Measurements from ENCODE around the gene MSI2.

The MSI2 gene

DNA sequence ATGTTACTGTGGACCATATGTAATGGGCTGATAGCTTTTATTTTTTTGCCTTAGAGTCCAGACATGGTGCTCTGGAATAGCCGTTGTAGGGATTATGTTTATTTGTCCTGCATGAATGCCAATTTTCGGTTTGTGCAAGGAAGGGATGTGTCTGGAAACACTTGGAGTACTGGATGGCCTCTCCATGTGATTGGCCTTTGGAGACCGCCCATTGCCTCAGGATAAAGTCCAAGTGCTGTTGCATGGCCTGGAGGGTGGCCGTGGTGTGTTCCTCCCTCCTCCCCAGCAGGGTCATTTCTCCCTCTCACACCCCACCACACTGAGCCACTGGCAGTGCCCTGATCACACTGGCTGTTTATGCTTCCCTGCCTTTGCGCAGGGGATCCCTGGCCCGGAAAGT, 93.9 kb downstream of the MSI2 start:
- DNase-seq: no peak

DNA sequence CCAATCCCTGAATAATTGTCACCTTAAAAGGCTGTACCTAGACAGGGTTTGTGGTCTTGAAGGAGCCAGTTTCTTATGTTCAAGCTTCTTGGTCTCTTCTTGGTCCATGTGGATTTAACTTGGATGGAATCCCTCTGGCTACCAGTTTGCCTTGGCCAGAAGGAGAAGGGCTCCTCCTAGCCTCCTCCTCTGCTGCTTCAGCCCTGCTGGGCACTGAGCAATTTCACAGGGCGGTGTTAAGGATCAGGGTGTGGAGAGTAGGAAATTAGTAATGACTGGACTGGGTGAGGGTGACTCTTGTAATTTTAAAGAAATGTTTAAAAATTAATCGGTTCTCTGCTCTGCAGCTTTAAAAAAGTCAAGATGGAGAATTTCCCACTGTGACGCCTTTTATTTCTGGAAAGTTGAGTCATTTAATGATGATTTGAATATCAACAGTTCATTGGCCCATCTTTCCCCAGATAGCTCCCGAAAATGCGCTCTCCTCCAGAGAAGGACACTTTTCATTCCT, 96.4 kb downstream of the MSI2 start:
- no peak for DNase-seq

DNA sequence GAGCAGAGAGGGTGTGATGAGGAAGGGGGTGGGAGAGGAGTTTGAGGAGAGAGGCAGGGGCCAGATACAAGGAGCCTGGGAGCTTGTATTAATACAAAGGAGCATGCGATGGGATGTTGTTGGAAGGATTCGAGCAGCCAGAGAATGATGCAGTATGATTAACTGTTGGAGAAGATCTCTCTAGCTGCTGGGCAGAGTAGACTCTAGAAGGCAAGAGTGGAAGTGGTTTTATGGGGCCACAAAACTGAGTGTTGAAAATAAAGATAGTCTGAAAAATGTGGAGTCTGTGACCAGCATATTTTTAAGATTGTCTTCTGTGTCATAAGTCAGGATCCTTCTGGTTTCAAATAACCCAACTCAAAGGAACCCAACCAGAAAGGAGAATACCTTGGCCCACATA, 98.3 kb downstream of the MSI2 start:
- no peak for DNase-seq

DNA sequence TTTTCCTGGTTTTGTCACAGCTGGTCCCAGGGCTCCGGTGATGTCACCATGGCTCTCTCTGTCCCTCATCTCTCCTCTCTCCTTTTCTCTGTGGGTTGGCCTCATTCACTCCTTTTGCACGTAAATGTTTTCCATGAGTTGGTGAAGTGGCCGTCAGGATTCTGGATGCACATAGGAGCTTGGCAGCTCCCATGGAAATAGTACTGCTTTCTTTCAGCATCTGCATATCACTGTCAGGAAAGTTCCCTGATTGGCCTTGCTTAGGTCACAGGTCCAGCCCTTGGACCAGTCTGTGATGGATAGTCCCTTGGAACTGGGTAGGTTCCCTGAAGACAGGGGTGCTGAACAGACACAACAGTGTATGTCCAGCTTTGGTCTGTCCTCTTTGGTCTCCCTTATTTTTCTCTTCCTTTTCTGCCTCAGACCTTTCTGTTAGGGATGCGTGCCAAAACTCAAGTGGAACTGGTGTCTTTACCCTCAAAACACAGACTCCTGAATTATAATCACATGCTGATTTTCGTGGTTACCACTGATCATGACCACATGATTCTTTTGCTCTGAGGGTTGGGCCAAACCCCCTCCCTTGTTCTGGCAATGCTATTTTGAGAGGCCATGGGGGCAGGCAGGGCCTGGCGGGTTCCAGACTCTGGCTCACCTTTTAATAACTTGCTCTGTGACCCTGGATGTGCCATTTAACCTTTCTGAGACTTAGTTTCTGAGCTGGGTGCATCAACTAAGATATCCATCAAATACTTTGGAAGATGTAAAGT, 99.0 kb downstream of the MSI2 start:
- no peak for DNase-seq

DNA sequence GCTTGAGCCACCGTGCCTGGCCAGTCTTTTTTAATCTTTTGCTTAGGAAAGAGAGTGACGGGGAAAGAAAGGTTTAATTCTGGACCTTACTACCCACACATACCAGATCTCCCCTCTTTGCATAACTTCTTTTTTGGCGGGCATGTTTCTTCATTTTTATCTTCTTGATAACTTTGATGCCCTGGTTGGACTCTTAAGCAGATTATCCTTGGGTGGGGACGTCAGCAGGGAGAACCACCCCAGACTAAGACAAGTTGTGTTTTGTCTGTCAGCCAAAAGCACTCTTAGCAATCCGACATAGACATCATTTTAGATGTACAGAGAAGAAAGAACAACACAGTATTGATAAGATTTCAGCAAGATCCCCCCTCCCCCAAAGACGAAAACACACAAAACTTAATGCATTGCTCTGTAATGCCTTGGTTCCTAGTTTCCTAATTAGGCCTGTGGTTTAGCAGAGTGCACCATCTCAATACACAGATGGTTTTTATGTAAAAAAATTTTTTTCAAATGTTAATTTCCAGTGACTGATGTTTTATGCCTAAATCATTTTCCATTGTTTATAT, 99.9 kb downstream of the MSI2 start:
- no peak for DNase-seq

DNA sequence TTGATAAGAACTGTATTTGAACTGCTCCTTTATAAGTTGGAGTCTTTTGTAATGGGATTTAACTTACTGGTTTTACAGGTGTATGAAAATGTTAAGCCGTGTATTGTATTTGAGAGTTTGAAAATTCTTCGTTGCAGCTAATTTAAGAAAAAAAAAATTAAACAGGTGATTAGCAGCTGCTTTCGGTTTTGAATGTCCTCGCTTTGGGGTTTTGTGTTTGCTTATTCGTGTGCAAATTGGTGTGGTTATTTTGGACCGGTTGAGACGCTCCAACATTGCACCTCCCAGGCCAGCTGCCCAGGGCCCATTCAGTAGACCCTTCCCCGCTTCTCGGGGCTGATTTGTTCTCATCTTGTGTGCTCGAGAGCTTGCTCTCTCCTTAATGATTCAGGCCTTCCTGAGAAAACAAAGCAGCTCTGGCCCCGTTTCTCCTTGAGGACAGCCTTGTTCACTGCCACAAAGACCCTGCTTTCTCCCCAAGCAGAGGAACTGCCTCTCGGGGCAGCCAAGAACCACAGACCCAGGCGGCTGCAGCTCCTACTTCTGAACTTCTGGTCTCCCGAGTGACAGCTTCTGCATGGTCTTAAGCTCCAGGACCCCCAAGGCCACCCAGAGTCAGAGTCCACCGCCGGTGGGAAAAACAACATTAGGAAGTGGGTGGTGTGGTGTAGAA, 100.5 kb downstream of the MSI2 start:
- no peak for DNase-seq

DNA sequence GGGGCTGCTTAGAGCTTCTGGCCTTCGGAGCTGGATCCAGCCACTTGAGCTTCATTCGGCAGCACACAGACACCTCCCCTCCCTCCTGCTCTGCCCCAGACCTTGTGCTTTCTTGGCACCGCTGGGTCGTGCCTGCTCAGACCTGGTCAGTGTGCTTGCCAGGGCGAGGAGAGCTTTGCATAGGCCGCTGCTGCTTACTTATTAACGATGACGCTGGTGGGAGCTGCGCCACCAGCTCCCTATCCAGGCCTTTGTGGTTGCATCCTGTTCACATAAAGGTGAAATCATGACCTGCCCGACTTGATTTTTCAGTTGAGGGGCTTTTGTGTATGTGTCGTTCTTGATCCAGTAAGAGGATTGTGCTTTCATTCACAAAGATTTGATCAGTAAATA, 101.1 kb downstream of the MSI2 start:
- DNase-seq: no peak

DNA sequence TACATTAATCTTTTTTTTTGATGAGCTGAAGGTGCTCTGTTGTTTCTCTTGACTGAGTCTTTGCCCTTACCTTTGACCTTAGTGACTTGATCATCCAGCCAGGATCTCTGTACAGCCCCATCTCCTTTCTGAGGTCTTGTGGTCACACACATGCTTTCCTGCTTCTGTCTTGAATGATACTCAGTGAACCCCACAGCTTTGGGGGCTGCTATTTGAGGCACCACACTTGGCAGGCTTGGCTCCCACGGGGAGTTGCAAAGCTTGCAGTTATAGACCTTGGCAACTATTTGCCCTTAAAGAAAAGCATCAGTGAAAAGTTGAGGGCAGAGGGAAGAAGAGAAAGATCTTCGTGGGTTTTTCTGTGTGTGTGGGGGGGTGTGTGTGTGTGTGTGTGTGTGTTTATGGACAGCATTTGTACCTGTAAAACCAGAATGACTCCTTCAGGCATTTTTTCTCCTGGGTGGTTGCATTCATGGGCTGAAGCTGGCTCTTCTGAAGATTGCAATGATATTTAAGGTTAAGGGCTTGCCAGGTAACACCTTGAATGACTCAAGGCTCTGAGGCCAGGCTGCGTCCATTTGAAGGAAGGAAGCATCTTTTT, 101.6 kb downstream of the MSI2 start:
- DNase-seq: no peak

DNA sequence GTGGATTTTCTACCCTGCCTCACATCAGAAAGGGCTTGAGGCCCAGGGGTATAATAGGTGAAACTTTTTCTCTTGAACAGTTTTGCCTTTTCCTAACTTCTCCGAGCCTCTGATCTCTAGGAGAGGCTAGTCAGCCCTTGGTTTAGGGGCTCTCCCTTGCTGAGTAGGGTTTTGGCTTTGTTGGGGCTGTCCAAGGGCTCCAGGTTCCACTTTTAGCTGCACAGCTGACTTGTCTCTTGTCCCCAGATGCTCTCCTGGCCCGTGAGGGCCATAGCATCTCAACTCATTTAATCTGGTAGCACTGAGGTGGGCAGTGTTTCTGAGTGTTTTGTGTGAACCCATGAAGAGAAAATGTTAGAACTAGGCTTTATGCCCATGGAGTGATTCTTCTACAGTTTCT, 103.9 kb downstream of the MSI2 start:
- DNase-seq: no peak

DNA sequence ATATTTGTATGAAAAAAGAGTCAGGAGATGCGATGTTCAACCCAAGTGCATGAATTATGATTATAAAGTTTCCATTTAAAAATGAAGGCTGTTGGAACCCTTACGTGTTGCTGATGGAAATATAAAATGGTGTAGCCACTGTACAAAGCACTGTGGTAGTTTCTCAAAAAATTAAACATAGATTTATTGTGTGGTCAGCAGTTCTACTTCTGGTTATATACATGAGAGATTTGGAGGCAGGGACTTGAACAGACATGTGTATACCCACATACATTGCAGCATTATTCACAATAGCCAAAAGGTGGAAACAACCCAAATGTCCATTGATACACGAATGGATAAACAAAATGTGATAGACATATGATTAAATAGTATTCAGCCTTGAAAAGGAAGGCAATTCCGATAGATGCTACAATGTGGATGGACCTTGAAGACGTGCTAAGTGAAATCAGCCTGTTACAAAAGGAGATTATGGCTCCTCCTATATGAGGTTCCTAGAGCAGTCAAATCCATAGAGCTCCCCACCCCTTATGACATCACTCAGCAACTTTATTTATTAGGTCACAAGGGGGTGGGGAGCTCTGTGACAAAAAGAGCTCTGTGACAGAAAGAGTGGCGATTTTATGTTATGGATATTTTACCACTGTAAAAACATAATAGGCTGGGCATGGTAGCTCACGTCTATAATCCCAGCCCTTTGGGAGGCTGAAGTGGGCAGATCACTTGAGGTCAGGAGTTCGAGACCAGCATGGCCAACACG, 106.7 kb downstream of the MSI2 start:
- DNase-seq: no peak

DNA sequence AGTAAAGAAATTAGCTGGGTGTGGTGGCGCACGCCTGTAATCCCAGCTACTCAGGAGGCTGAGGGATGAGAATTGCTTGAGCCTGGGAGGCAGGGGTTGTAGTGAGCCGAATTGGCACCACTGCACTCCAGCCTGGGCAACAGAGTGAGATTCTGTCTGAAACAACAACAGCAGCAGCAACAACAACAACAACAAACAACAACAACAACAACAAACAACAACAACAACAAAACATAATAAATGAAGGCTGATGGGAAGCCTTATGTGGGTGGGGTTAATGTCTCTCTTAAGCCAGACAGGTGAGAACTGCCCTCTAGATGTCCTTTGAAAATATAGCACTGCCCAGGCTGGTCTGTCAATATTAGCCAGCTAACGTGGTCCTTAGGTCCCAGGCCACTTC, 107.3 kb downstream of the MSI2 start:
- no peak for DNase-seq

DNA sequence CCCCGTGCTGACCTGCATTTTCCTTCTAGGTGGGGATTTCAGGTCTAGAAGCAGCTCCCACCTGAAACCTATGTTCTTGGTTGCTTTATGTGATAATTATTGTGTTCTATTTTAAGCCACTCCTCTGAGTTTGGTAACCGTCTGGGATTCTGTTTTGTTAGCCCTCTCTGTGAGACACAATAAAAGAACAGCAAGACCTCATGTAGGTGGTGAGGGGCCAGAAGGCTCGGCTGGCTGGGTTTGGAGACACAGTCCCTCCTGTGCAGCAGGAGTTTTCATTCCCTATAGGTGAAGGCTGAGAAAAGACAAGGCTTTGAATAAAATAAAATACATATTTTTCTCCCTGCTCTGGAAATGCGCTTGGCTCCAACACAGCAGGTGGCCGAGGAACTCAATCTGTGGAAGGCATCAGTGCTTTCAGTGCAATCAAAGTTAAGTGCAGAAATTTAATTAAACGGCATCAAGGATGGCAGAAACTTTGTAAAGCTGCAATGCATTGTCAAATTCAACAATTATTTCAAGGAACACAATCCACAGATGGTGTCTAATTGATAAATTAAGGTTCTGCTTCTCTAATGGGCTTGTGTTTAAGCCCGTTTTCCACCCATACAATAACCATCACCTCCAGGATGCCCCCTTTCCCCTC, 107.8 kb downstream of the MSI2 start:
- no peak for DNase-seq

DNA sequence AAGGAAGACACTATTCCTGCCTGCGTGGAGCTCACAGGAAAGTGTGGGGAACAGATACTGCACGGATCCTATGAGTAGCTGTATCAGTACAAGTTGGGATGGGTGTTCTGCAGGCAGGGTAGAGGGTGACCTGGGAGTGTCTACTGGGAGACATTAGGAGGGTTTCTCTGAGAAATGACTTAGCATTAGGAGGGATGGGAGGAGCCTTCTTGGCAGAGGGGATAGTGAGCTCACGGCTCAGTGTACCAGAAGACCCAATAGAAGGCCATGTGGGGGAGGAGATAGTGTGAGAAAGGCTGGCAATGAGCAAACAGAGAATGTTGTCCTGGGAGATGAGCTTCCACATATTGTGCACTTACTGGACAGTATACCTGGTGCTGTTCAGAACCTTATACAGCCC, 109.1 kb downstream of the MSI2 start:
- no peak for DNase-seq

DNA sequence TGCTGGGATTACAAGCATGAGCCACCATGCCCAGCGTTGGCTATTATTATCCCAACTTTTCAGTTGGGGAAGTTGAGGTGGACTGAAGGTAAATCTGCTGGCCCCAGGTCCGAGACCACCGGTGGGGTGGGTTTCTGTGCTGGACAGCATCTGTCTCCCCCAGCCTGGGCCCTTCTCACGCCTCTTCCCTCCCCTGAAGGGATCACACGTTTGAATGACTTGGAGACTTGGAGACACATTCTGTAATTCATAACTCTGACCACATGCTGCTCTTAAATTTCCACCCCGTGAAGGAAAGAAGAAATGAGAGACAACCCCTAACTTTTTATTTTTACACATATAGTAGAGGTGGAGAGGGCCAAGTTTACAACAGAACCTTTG, 109.8 kb downstream of the MSI2 start:
- no peak for DNase-seq

DNA sequence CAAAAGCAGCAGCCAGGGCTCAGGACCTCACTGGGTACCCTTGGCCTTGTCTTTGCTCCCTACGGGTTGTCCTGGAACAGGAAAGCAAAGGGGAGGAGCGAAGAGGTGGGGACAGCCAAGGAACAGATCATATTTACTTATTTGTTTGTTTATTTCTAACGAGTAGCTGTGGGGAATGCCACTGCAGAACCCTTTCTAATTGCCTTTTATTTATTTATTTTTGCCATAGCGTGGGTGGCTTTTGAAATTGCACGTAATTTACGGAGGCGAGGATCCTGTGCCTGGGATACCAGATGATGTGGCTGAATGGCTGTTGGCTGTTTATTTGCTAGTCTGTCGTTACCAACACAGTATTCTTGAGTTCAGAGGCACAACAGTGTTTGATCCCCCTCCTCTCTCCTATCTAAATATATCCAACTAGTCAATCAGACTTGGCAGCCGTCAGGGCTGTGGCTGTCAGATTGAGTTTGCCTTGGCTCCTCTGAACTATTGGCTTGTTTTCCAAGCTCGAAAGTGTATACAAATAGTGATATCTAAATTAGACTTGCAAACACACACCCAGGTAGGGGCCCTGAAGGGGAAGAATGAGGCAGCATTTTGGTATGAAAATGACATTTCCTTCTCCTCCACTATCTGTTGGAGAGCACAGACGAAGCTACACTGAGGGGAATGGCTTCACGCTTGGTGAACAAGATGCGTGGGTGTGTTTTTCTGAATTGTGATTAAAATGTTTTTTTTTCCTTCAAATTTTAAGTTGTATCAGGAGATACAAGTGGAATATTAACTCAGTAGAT, 110.4 kb downstream of the MSI2 start:
- DNase-seq: no peak

DNA sequence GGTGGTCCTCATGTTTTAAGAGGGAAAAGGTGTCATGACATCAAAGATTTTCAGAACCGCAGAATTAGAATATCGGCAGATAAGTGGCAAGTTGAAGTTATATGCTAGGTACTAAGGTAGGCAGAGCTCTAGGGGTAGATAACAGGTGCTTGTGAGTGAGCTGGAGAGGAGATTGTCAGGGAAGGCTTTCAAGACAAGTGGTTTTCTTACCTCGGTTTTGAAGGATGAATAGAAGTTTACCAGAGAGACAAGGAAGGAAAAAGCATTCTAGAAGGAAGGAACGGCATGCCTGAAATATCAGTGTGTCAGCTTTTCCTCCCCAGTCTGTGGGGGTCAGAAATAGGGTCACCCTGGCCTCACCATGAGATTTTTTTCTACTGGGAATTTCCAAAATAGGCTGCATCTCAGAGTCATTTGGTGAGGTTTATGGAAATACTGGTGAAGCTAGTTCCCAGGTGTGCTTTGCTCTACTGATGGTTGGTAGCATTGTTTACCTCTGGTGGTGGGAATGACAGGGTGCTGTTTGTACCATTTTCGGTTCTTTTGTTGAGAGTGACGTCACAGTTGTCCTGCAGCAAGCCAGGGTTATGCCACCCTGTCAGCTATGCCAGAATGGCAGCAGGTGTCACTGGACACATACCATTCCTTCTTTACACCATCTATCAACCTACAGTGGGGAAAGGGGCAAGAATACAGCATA, 112.5 kb downstream of the MSI2 start:
- no peak for DNase-seq

DNA sequence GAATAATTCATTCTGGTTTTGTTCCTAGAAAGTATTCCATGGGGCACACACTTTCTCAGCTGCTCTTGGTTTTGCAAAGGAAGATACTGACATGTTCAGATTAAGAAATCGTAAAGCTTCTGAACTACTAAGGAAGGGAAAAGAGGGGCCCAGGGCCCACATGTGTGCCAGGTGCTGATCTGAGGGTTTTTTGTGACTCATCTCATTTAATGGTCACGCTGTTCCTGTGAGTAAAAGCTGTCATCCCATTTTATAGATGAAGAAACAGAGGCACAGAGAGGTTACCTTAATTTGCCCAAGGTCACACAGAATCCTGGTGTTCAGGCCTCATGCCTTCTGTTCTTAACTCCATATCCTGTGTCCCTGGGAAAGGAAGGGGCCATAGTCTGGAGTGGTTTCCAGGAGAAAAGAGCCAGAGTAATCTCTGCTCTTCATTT, 113.2 kb downstream of the MSI2 start:
- no peak for DNase-seq

DNA sequence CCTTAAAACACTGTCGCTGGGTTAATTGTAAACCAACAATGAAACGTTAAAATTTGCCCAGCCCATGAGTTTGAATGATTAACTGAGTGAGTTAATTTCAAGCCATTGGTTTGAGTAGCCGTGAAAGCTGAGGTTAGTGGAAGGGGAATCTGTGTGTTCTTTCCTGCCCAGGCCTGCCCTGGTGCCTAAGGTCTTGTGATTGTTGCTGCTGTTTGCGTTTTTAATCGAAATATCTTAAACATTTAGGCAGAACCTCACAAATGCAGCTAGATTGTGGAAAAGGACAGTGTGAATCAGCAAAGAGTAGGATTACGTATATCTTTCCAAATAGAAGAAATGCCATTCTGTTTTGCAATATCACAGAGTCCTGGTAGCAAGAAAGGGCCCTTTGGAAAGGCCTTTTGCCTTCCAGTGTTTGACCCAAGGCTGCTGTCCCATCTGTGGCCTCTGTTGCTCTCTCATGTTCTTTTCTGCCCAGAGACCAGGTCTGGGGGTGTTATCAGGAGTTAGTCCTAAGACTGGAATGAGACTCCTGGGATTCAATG, 113.8 kb downstream of the MSI2 start:
- DNase-seq: no peak

DNA sequence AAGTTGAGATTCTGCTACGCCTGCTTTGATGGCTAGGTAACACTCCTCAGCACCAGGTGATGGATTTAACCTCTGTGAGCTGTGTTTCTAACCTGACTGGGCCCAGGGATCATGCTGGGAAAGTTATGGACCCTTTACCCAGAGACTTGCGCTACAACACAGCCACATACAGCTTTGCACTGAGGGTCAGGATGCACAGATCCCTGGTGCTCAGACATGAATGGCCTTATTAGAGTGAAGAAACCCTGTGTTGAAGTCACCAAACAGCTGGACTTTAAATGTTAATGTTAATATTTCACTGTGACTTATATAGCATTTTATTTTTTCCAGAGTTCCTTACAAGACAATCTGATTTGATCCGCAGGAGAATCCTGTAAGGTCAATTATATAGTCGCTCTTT, 114.3 kb downstream of the MSI2 start:
- no peak for DNase-seq

DNA sequence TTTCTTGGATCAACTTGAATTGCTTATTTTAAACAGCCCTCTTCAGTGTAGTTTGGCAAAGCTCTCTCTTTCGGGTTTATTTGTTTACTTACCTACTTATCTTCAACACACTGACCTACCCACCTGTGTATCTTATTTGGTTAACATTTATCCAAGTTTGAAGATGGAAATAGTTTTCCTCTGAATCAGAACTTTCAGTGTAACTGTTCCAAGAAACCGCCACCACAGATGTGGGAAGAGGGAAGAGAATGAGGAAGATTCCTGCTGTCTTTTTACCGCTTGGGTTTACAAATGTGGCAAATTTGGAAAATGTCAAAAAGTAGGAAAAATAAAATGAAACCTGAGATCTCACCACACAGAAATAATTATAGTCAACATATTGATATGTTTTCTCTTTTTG, 115.8 kb downstream of the MSI2 start:
- no peak for DNase-seq

DNA sequence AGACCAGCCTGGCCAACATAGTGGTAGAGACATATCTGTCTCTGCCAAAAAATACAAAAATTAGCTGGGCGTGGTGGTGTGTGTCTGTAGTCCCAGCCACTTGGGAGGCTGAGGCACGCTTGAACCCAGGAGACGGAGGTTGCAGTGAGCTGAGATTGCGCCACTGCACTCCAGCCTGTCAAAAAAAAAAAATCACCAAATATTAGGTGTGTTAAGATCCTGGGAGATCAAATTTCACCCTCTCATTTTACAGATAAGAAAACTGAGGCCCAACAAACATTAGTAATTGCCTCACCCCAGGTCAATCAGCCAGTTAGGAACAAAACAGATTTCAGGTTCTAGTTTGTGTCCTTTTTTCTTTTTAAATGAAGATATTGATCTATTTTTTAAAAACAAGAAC, 116.7 kb downstream of the MSI2 start:
- no peak for DNase-seq
